SK-N-MC (cell line): ENCODE results near the gene FLVCR1.

Source experiments
- EZH2 ChIP-seq: fragments of 200-600 bp; sonication (generic); IDR thresholded peaks from one replicate; pipeline ENCODE4 v1.6.1; 2017; ENCODE audit warnings: antibody characterized with exemption
- FOXP2 ChIP-seq: optimal IDR thresholded peaks from 2 replicates; pipeline ENCODE3; 2011; ENCODE audit warnings: mild to moderate bottlenecking, moderate library complexity; ENCODE audit not compliant: insufficient read depth; ENCODE audit errors: extremely low read length, control extremely low read depth
- POLR2AphosphoS5 ChIP-seq: IDR thresholded peaks from 2 replicates; pipeline ENCODE4 v1.6.1; 2012; ENCODE audit warnings: mild to moderate bottlenecking, low read depth, low read length, borderline replicate concordance

GRCh38 chr1:212946872-212947271 is 88.8 kb downstream of the FLVCR1 start:
- TF ChIP-seq EZH2: no peak
- no peak for TF ChIP-seq POLR2AphosphoS5
- TF ChIP-seq FOXP2: no peak
